Left lung (tissue), 10 donors: ENCODE data around the gene SPOPL. TPM values are rescaled to one million over a fixed set of nuclear protein-coding genes. Genes with fewer than 3 reads are reported as not detected.
A peak's percentile ranks its signal among the peaks of the same experiment; 100 is the strongest.

Experiments used
- ATAC-seq: fragments of 200-7000 bp; cut with Tn5 transposase; one replicate; pipeline ENCODE4 v1.9.1; 2020; ENCODE audit warnings: moderate library complexity
- DNase-seq, 4 donors: peaks; one replicate each; pipeline ENCODE4 v3.0.0-alpha.2; 2013 to 2020
- H3K27ac ChIP-seq, 2 donors: fragments of 200-600 bp; sonication (generic) in 1 of 2; one replicate each; pipeline versions ENCODE4 v1.5.0 to v1.8.0; 2020 to 2021
- H3K27me3 ChIP-seq, 2 donors: fragments of 200-600 bp; sonication (generic) in 1 of 2; one replicate each; pipeline versions ENCODE4 v1.5.0 to v1.8.0; 2020 to 2021
- H3K36me3 ChIP-seq, 2 donors: fragments of 200-600 bp; sonication (generic) in 1 of 2; one replicate each; pipeline versions ENCODE4 v1.5.0 to v1.8.0; 2020 to 2021
- H3K4me1 ChIP-seq, 2 donors: fragments of 200-600 bp; one replicate each; pipeline ENCODE4 v1.8.0; 2021
- H3K4me3 ChIP-seq, 2 donors: fragments of 200-600 bp; sonication (generic) in 1 of 2; one replicate each; pipeline versions ENCODE4 v1.5.0 to v1.8.0; 2020 to 2021; ENCODE audit warnings: mild to moderate bottlenecking in 1 of 2
- H3K9me3 ChIP-seq, 2 donors: fragments of 200-600 bp; sonication (generic) in 1 of 2; one replicate each; pipeline versions ENCODE4 v1.5.0 to v1.8.0; 2020 to 2021
- intact Hi-C, 2 donors: fragments of 100-400 bp; cut with DNase I; formaldehyde crosslinking; loops; one replicate each; pipeline versions ENCODE4 v1.11.2 to v1.14.2; 2022
- polyA plus RNA-seq, 6 donors: library from polyadenylated mRNA; unstranded; fragments of 120-200 nt; gene quantifications; one replicate each; pipeline ENCODE4 v1.2.1, GENCODE V29; 2013; ENCODE audit not compliant: insufficient read length in 6 of 6
- total RNA-seq, 2 donors: library from RNA; stranded (reverse); fragmentation: NEBNext Ultra II Directional; extraction: Animal tissue kit (Norgen Biotek cat#: 25700); gene quantifications; one replicate each; pipeline ENCODE4 v1.2.1, GENCODE V29; 2021
- TF ChIP-seq, protein P1 (sequence below), 2 donors: fragments of 200-600 bp; sonication (generic) in 1 of 2; IDR thresholded peaks; one replicate each; pipeline versions ENCODE4 v1.5.0 to v1.8.0; 2021; ENCODE audit warnings: antibody characterized with exemption in 2 of 2
- donor health status: DM: no; HTN: yes; CAD: no.
- donor health status: DM: no; HTN: no; CAD: no.

Gene SPOPL
- total and polyA plus RNA-seq, 8 donors, result 23.2 to 32.8 (median 25.8) TPM

GRCh38 chr2:138514173-138514572 lies 12.6 kb downstream of the SPOPL start:
- ATAC-seq (no peak), DNase-seq (no peak)
- Histone ChIP-seq H3K9me3 (no peaks in the 10 kb centered on the region), H3K27ac (no peak overlapping the region), H3K27me3 (no peaks in the 10 kb centered on the region), H3K4me3 (no peak overlapping the region), H3K4me1 (peaks cover 5 to 29% of the 10 kb centered on the region in 2 donors), H3K36me3 (no peaks in the 10 kb centered on the region)
- intact Hi-C loops, result no loop called here
- TF ChIP-seq, protein P1, sequence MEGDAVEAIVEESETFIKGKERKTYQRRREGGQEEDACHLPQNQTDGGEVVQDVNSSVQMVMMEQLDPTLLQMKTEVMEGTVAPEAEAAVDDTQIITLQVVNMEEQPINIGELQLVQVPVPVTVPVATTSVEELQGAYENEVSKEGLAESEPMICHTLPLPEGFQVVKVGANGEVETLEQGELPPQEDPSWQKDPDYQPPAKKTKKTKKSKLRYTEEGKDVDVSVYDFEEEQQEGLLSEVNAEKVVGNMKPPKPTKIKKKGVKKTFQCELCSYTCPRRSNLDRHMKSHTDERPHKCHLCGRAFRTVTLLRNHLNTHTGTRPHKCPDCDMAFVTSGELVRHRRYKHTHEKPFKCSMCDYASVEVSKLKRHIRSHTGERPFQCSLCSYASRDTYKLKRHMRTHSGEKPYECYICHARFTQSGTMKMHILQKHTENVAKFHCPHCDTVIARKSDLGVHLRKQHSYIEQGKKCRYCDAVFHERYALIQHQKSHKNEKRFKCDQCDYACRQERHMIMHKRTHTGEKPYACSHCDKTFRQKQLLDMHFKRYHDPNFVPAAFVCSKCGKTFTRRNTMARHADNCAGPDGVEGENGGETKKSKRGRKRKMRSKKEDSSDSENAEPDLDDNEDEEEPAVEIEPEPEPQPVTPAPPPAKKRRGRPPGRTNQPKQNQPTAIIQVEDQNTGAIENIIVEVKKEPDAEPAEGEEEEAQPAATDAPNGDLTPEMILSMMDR (IDR thresholded peaks at IDR 0.05), result no peak

GRCh38 chr2:138515092-138515491 lies 13.5 kb downstream of the SPOPL start:
- Histone ChIP-seq H3K9me3 (no peaks in the 10 kb centered on the region), H3K27me3 (no peaks in the 10 kb centered on the region), H3K27ac (peak overlapping the region in 1 of 2 donors; percentile 1), H3K4me1 (peaks cover 5 to 33% of the 10 kb centered on the region in 2 donors), H3K4me3 (no peak overlapping the region), H3K36me3 (no peaks in the 10 kb centered on the region)
- ATAC-seq (no peak), DNase-seq (no peak)
- TF ChIP-seq, protein P1 (IDR thresholded peaks at IDR 0.05), result no peak
- intact Hi-C loops, result no loop called here

GRCh38 chr2:138516030-138516704 lies 14.6 kb downstream of the SPOPL start:
- no peaks in the 10 kb centered on the region for H3K27me3 ChIP-seq
- H3K27ac ChIP-seq, result no peak overlapping the region
- DNase-seq (no peak), ATAC-seq (no peak)
- intact Hi-C loops, result no loop called here
- H3K4me1 ChIP-seq, result peaks cover 5 to 33% of the 10 kb centered on the region in 2 donors
- no peaks in the 10 kb centered on the region for H3K9me3 ChIP-seq
- TF ChIP-seq, protein P1 (IDR thresholded peaks at IDR 0.05), result no peak
- no peak overlapping the region for H3K4me3 ChIP-seq
- H3K36me3 ChIP-seq, result no peaks in the 10 kb centered on the region

DNA sequence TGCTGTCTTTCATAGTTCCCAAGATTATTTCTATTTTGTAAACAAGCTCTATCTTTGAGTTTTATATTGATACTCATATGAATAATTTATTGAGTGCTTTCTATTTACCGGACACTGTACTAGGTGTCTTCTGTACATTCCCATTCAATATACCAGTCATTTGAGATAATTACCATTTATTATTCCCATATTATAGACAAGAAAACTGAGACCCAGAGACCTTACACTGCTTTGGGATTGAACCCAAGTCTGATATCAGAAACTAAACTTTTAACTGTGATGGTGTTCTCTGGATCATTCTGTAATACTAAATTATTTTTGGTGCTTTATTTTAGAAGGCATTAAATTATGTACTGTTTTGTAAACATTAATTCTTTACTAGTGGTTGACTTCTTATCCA lies 17.3 kb downstream of the SPOPL start:
- ATAC-seq (no peak), DNase-seq (no peak)
- Histone ChIP-seq H3K27ac (no peak overlapping the region), H3K9me3 (no peaks in the 10 kb centered on the region), H3K4me3 (no peak overlapping the region), H3K4me1 (peaks cover 5 to 49% of the 10 kb centered on the region in 2 donors), H3K36me3 (no peaks in the 10 kb centered on the region), H3K27me3 (no peaks in the 10 kb centered on the region)
- TF ChIP-seq, protein P1 (IDR thresholded peaks at IDR 0.05), result no peak
- intact Hi-C loops, result no loop called here

GRCh38 chr2:138521821-138522220 lies 20.3 kb downstream of the SPOPL start:
- H3K4me3 ChIP-seq, result no peak overlapping the region
- H3K27me3 ChIP-seq, result no peaks in the 10 kb centered on the region
- peaks cover 0 to 27% of the 10 kb centered on the region in 2 donors for H3K4me1 ChIP-seq
- no peaks in the 10 kb centered on the region for H3K9me3 ChIP-seq
- TF ChIP-seq, protein P1 (IDR thresholded peaks at IDR 0.05), result no peak
- intact Hi-C loops, result no loop called here
- ATAC-seq (no peak), DNase-seq (no peak)
- H3K36me3 ChIP-seq, result no peaks in the 10 kb centered on the region
- no peak overlapping the region for H3K27ac ChIP-seq
